GM20000 (cell line): Measurements from ENCODE around the gene TARBP1.
"Not testable (repeated sequence)": the region's sequence is repeated elsewhere in the genome, so short reads cannot be mapped to it uniquely, and the experiment has no call there.

Experiments
- DNase-seq: peaks from one replicate; pipeline ENCODE4 v3.0.0; 2012; ENCODE audit warnings: low spot score
- CTCF ChIP-seq: IDR thresholded peaks from 2 replicates; pipeline ENCODE4 v1.5.1; 2012; ENCODE audit warnings: mild to moderate bottlenecking, control low read depth; ENCODE audit errors: extremely low read depth, missing control alignments

TARBP1 gene

GRCh38 chr1:234520908-234521817 is 42.2 kb upstream of the TARBP1 start:
- no peak for DNase-seq
- no peak for TF ChIP-seq CTCF

GRCh38 chr1:234519506-234519905 is 40.5 kb upstream of the TARBP1 start:
- TF ChIP-seq CTCF, result no peak
- no peak for DNase-seq

- no peak for TF ChIP-seq CTCF
- no peak for DNase-seq
These were observed 39.9 kb upstream of the TARBP1 start for GRCh38 chr1:234518876-234519275.

- DNase-seq, result not testable (repeated sequence)
These were observed 39.1 kb upstream of the TARBP1 start for GRCh38 chr1:234518086-234518485.

- no peak for DNase-seq
- no peak for TF ChIP-seq CTCF
These were observed 38.3 kb upstream of the TARBP1 start for GRCh38 chr1:234517110-234517802.

- no peak for TF ChIP-seq CTCF
- DNase-seq, result no peak
These were observed 36.9 kb upstream of the TARBP1 start for GRCh38 chr1:234515821-234516241.

GRCh38 chr1:234515411-234515810 is 36.4 kb upstream of the TARBP1 start:
- TF ChIP-seq CTCF, result no peak
- DNase-seq, result no peak
